Mesothelial cell of epicardium (in vitro differentiated cells): ENCODE data around the gene YTHDF2. TPM values are rescaled to one million over a fixed set of nuclear protein-coding genes. Genes with fewer than 3 reads are reported as not detected.
A peak's percentile ranks its signal among the peaks of the same experiment; 100 is the strongest.

Source experiments
- DNase-seq, 2 experiments: peaks; one replicate each; pipeline ENCODE4 v3.0.0; 2021; ENCODE audit warnings: low spot score in 2 of 2; ENCODE audit not compliant: unreplicated experiment in 2 of 2
- H3K27ac Mint-ChIP-seq: 2 replicates; pipeline ENCODE4 v1.8.0; 2021; ENCODE audit warnings: mixed read lengths
- H3K27me3 Mint-ChIP-seq: 2 replicates; pipeline ENCODE4 v1.8.0; 2021; ENCODE audit warnings: low read depth, mixed read lengths
- H3K36me3 Mint-ChIP-seq: 2 replicates; pipeline ENCODE4 v1.8.0; 2021; ENCODE audit warnings: mixed read lengths
- H3K4me1 Mint-ChIP-seq: 2 replicates; pipeline ENCODE4 v1.8.0; 2021; ENCODE audit warnings: mixed read lengths
- H3K4me3 Mint-ChIP-seq: 2 replicates; pipeline ENCODE4 v1.8.0; 2021; ENCODE audit warnings: mild to moderate bottlenecking, moderate library complexity, mixed read lengths
- H3K9me3 Mint-ChIP-seq: 2 replicates; pipeline ENCODE4 v1.8.0; 2021; ENCODE audit warnings: mixed read lengths
- CTCF ChIP-seq: fragments of 200-600 bp; sonication (generic); IDR thresholded peaks from one replicate; pipeline ENCODE4 v1.5.0; 2021; ENCODE audit warnings: antibody characterized with exemption; ENCODE audit not compliant: unreplicated experiment
- total RNA-seq: library from RNA; stranded (reverse); gene quantifications from 3 replicates; pipeline ENCODE4 v1.2.1, GENCODE V29; 2021

YTHDF2 gene
- total RNA-seq, 1 donor from 2014 or later, result 130 TPM

- no peaks in the 10 kb centered on the region for H3K36me3 Mint-ChIP-seq
- H3K4me3 Mint-ChIP-seq, result no peak overlapping the region
- no peak overlapping the region for H3K27ac Mint-ChIP-seq
- no peak for DNase-seq
- no peaks in the 10 kb centered on the region for H3K4me1 Mint-ChIP-seq
- no peak for TF ChIP-seq CTCF
- no peaks in the 10 kb centered on the region for H3K9me3 Mint-ChIP-seq
- H3K27me3 Mint-ChIP-seq, result peaks cover 31% of the 10 kb centered on the region
Observed at GRCh38 chr1:28807986-28808385, 71.2 kb downstream of the YTHDF2 start.

- no peak overlapping the region for H3K27ac Mint-ChIP-seq
- H3K36me3 Mint-ChIP-seq, result no peaks in the 10 kb centered on the region
- peaks cover 3% of the 10 kb centered on the region for H3K4me1 Mint-ChIP-seq
- DNase-seq, result no peak
- no peak for TF ChIP-seq CTCF
- H3K27me3 Mint-ChIP-seq, result peaks cover 63% of the 10 kb centered on the region
- H3K4me3 Mint-ChIP-seq, result peak overlapping the region; percentile 46
- H3K9me3 Mint-ChIP-seq, result no peaks in the 10 kb centered on the region
Observed at GRCh38 chr1:28811369-28811765, 74.6 kb downstream of the YTHDF2 start.

- no peak for TF ChIP-seq CTCF
- Mint-ChIP-seq H3K27me3 (peaks cover 66% of the 10 kb centered on the region), H3K27ac (no peak within 1 kb of the TSS), H3K4me3 (peak within 1 kb of the TSS; percentile 46), H3K9me3 (no peaks in the 10 kb centered on the region), H3K36me3 (no peaks in the 10 kb centered on the region), H3K4me1 (peaks cover 3% of the 10 kb centered on the region)
- no peak for DNase-seq
Observed at GRCh38 chr1:28811766-28812668, 75.3 kb downstream of the YTHDF2 start, which contains the start of gene OPRD1. Gene OPRD1, plus strand, starts transcription at chr1:28812170. Its CDS starts 214 bp downstream, at chr1:28812384.

GRCh38 chr1:28812669-28813468 is 76.1 kb downstream of the YTHDF2 start:
- Mint-ChIP-seq H3K4me1 (peaks cover 3% of the 10 kb centered on the region), H3K36me3 (no peaks in the 10 kb centered on the region), H3K27ac (no peak overlapping the region), H3K9me3 (no peaks in the 10 kb centered on the region), H3K27me3 (peaks cover 68% of the 10 kb centered on the region), H3K4me3 (peak overlapping the region; percentile 34)
- no peak for TF ChIP-seq CTCF
- no peak for DNase-seq

- Mint-ChIP-seq H3K4me3 (no peak overlapping the region), H3K4me1 (peaks cover 3% of the 10 kb centered on the region), H3K27ac (no peak overlapping the region), H3K9me3 (no peaks in the 10 kb centered on the region), H3K27me3 (peaks cover 68% of the 10 kb centered on the region), H3K36me3 (no peaks in the 10 kb centered on the region)
- no peak for TF ChIP-seq CTCF
- no peak for DNase-seq
Observed at GRCh38 chr1:28813931-28814465, 77.3 kb downstream of the YTHDF2 start.
